Peyer's patch (tissue), 4 donors: ENCODE results near the gene MEGF8. TPM values are rescaled to one million over a fixed set of nuclear protein-coding genes. Genes with fewer than 3 reads are reported as not detected.
A peak's percentile ranks its signal among the peaks of the same experiment; 100 is the strongest.

Source experiments
- DNase-seq, 3 donors: peaks; one replicate each; pipeline ENCODE4 v3.0.0-alpha.2; 2017 to 2019
- H3K27ac ChIP-seq, 4 donors: fragments of 200-600 bp; sonication (generic); one replicate each; pipeline ENCODE4 v1.5.1; 2016 to 2019
- H3K27me3 ChIP-seq, 2 donors: fragments of 200-600 bp; sonication (generic); one replicate each; pipeline ENCODE4 v1.5.1; 2019
- H3K36me3 ChIP-seq, 3 donors: fragments of 200-600 bp; sonication (generic); one replicate each; pipeline ENCODE4 v1.5.1; 2016 to 2019
- H3K4me1 ChIP-seq, 4 donors: fragments of 200-600 bp; sonication (generic); one replicate each; pipeline ENCODE4 v1.5.1; 2016 to 2019
- H3K4me3 ChIP-seq, 4 donors: fragments of 200-600 bp; sonication (generic); 1 replicate in 3 of 4; 2 replicates in 1 of 4; pipeline ENCODE4 v1.5.1; 2016 to 2019; ENCODE audit warnings: mild to moderate bottlenecking in 1 of 4
- H3K9me3 ChIP-seq, 4 donors: fragments of 200-600 bp; sonication (generic); one replicate each; pipeline ENCODE4 v1.5.1; 2016 to 2019; ENCODE audit warnings: mild to moderate bottlenecking in 1 of 4
- CTCF ChIP-seq, 6 experiments: fragments of 450-650 bp in 4 of 6; fragments of 200-600 bp in 2 of 6; sonication (generic) in 1 of 6; IDR thresholded peaks; one replicate each; pipeline ENCODE4 v1.5.1; 2017 to 2019; ENCODE audit warnings: antibody characterized with exemption in 6 of 6, mild to moderate bottlenecking in 3 of 6, moderate library complexity in 1 of 6
- POLR2A ChIP-seq, 2 donors: fragments of 450-650 bp; IDR thresholded peaks; one replicate each; pipeline ENCODE4 v1.5.1; 2017; ENCODE audit warnings: antibody characterized with exemption in 2 of 2, mild to moderate bottlenecking in 2 of 2, moderate library complexity in 2 of 2
- total RNA-seq, 4 donors: library from RNA; depleted of rRNA; stranded (reverse); fragments of >200 nt; gene quantifications; one replicate each; pipeline ENCODE4 v1.1.0, GENCODE V29; 2016

The MEGF8 gene
- total RNA-seq, 4 donors from 2014 or later, result 12.3 to 30.8 (median 22.3) TPM

GRCh38 chr19:42422901-42423461 is 97.5 kb downstream of the MEGF8 start:
- H3K36me3 ChIP-seq, result no peaks in the 10 kb centered on the region

GRCh38 chr19:42423462-42424344 is 98.3 kb downstream of the MEGF8 start:
- Histone ChIP-seq H3K9me3 (no peaks in the 10 kb centered on the region), H3K36me3 (no peaks in the 10 kb centered on the region), H3K27ac (peak overlapping the region; percentile 63 to 83 (median 77)), H3K27me3 (no peaks in the 10 kb centered on the region), H3K4me3 (peak overlapping the region; percentile 62 to 92 (median 70)), H3K4me1 (peaks cover 0 to 37% (median 14%) of the 10 kb centered on the region in 4 donors)
- peak; percentile 76 to 97 (median 95) for DNase-seq
- TF ChIP-seq POLR2A (IDR thresholded peaks at IDR 0.05) (peak; percentile 24 to 77), CTCF (IDR thresholded peaks at IDR 0.05) (peak in 1 of 6 experiments; percentile 16)

More at GRCh38 chr19:42422901-42423461, 97.5 kb downstream of the MEGF8 start:
- H3K27ac ChIP-seq, result peak overlapping the region; percentile 63 to 83 (median 77)
- H3K4me1 ChIP-seq, result peaks cover 0 to 37% (median 14%) of the 10 kb centered on the region in 4 donors
- TF ChIP-seq CTCF (IDR thresholded peaks at IDR 0.05), result peak in 2 of 6 experiments; percentile 2 to 5
- TF ChIP-seq POLR2A (IDR thresholded peaks at IDR 0.05), result no peak
- DNase-seq, result peak in 2 of 3 donors; percentile 48 to 87
- H3K4me3 ChIP-seq, result peak overlapping the region; percentile 62 to 92 (median 70)
- no peaks in the 10 kb centered on the region for H3K9me3 ChIP-seq
- H3K27me3 ChIP-seq, result no peaks in the 10 kb centered on the region

- H3K27ac ChIP-seq, result peak overlapping the region in 2 of 4 donors; percentile 72 to 83
- H3K4me3 ChIP-seq, result peak overlapping the region in 3 of 4 donors; percentile 67 to 92 (median 74)
- no peak for DNase-seq
- H3K27me3 ChIP-seq, result no peaks in the 10 kb centered on the region
- no peaks in the 10 kb centered on the region for H3K9me3 ChIP-seq
- H3K4me1 ChIP-seq, result peaks cover 0 to 35% (median 14%) of the 10 kb centered on the region in 4 donors
- no peaks in the 10 kb centered on the region for H3K36me3 ChIP-seq
- no peak for TF ChIP-seq POLR2A (IDR thresholded peaks at IDR 0.05)
- TF ChIP-seq CTCF (IDR thresholded peaks at IDR 0.05), result no peak
Observed at GRCh38 chr19:42424345-42424707, 98.9 kb downstream of the MEGF8 start.

- DNase-seq, result no peak
- TF ChIP-seq POLR2A (IDR thresholded peaks at IDR 0.05) (no peak), CTCF (IDR thresholded peaks at IDR 0.05) (peak in 2 of 6 experiments; percentile 8 to 32)
- peaks cover 0 to 31% (median 14%) of the 10 kb centered on the region in 4 donors for H3K4me1 ChIP-seq
Observed at GRCh38 chr19:42424712-42425131, 99.3 kb downstream of the MEGF8 start.

GRCh38 chr19:42426643-42427042 is 101.2 kb downstream of the MEGF8 start:
- no peak for TF ChIP-seq CTCF (IDR thresholded peaks at IDR 0.05)
- TF ChIP-seq POLR2A (IDR thresholded peaks at IDR 0.05), result no peak
- Histone ChIP-seq H3K4me1 (peaks cover 0 to 19% (median 14%) of the 10 kb centered on the region in 4 donors), H3K27ac (no peak overlapping the region), H3K4me3 (no peak overlapping the region), H3K9me3 (no peaks in the 10 kb centered on the region), H3K36me3 (no peaks in the 10 kb centered on the region), H3K27me3 (no peaks in the 10 kb centered on the region)
- no peak for DNase-seq

More at GRCh38 chr19:42424712-42425131, 99.3 kb downstream of the MEGF8 start:
- Histone ChIP-seq H3K9me3 (no peaks in the 10 kb centered on the region), H3K27ac (no peak overlapping the region), H3K36me3 (no peaks in the 10 kb centered on the region), H3K27me3 (no peaks in the 10 kb centered on the region), H3K4me3 (no peak overlapping the region)
